CD8-positive, alpha-beta memory T cell (primary cell): ENCODE measurements around the gene SOCS7. TPM values are rescaled to one million over a fixed set of nuclear protein-coding genes. Genes with fewer than 3 reads are reported as not detected.
A peak's percentile ranks its signal among the peaks of the same experiment; 100 is the strongest.

ENCODE experiments used
- CTCF ChIA-PET: fragments of 350-600 bp; sonication (Branson Sonifier 250); formaldehyde crosslinking; loops from one replicate; lab custom pipeline; 2021; ENCODE audit warnings: antibody characterized with exemption; lab: Charles Lee
- POLR2A ChIA-PET: fragments of 350-600 bp; sonication (Branson Sonifier 250); formaldehyde crosslinking; loops from one replicate; lab custom pipeline; 2021; ENCODE audit warnings: antibody characterized with exemption; lab: Charles Lee
- DNase-seq, 5 donors: peaks; one replicate each; pipeline versions ENCODE4 v3.0.0 to v3.0.0-alpha.2; 2020 to 2022; ENCODE audit warnings: mixed read lengths in 1 of 5
- H3K27ac ChIP-seq: one replicate; pipeline ENCODE4 v1.7.0; 2013; ENCODE audit warnings: low read depth, mild to moderate bottlenecking, low read length, moderate library complexity
- H3K27me3 ChIP-seq: 2 replicates; pipeline ENCODE4 v1.7.0; 2013; ENCODE audit warnings: low read length, mild to moderate bottlenecking; ENCODE audit not compliant: insufficient read depth, poor library complexity, severe bottlenecking
- H3K36me3 ChIP-seq: 2 replicates; pipeline ENCODE4 v1.7.0; 2013; ENCODE audit warnings: mild to moderate bottlenecking, low read length, moderate library complexity; ENCODE audit not compliant: insufficient read depth
- H3K4me1 ChIP-seq: 2 replicates; pipeline ENCODE4 v1.7.0; 2013; ENCODE audit warnings: mild to moderate bottlenecking, low read length, moderate library complexity; ENCODE audit not compliant: insufficient read depth
- H3K4me3 ChIP-seq: 2 replicates; pipeline ENCODE4 v1.7.0; 2013; ENCODE audit warnings: mild to moderate bottlenecking, low read length
- H3K9me3 ChIP-seq: 2 replicates; pipeline ENCODE4 v1.7.0; 2013; ENCODE audit warnings: mild to moderate bottlenecking, low read length
- H3K27ac Mint-ChIP-seq, 8 donors: one replicate each; pipeline ENCODE4 v1.8.0; 2020 to 2021; ENCODE audit warnings: mixed read lengths in 8 of 8, mild to moderate bottlenecking in 6 of 8, inconsistent platforms in 3 of 8, moderate library complexity in 3 of 8
- H3K27me3 Mint-ChIP-seq, 2 donors: one replicate each; pipeline ENCODE4 v1.8.0; 2020 to 2021; ENCODE audit warnings: mixed read lengths in 2 of 2, mild to moderate bottlenecking in 1 of 2, moderate library complexity in 1 of 2
- H3K36me3 Mint-ChIP-seq, 3 donors: one replicate each; pipeline ENCODE4 v1.8.0; 2020 to 2021; ENCODE audit warnings: mixed read lengths in 3 of 3, inconsistent platforms in 1 of 3, mild to moderate bottlenecking in 1 of 3
- H3K4me1 Mint-ChIP-seq, 3 donors: one replicate each; pipeline ENCODE4 v1.8.0; 2020 to 2021; ENCODE audit warnings: mixed read lengths in 3 of 3, inconsistent platforms in 1 of 3, mild to moderate bottlenecking in 1 of 3
- H3K4me3 Mint-ChIP-seq, 7 donors: one replicate each; pipeline ENCODE4 v1.8.0; 2020 to 2021; ENCODE audit warnings: mixed read lengths in 7 of 7, mild to moderate bottlenecking in 6 of 7, moderate library complexity in 4 of 7, inconsistent platforms in 2 of 7
- H3K9me3 Mint-ChIP-seq, 5 donors: one replicate each; pipeline ENCODE4 v1.8.0; 2020 to 2022; ENCODE audit warnings: mixed read lengths in 5 of 5, mild to moderate bottlenecking in 3 of 5, moderate library complexity in 2 of 5, inconsistent platforms in 1 of 5
- polyA plus RNA-seq: library from polyadenylated mRNA; unstranded; fragments of 300-500 nt; fragmentation: Illumina TruSeq; gene quantifications from one replicate; pipeline ENCODE4 v1.2.3, GENCODE V29; 2021
- total RNA-seq, 2 experiments: library from RNA; stranded (reverse); gene quantifications; one replicate each; pipeline ENCODE4 v1.2.3, GENCODE V29; 2021

Gene SOCS7
- total and polyA plus RNA-seq, 3 experiments from 2014 or later, result 0.98 to 23.7 (median 22.0) TPM

DNA sequence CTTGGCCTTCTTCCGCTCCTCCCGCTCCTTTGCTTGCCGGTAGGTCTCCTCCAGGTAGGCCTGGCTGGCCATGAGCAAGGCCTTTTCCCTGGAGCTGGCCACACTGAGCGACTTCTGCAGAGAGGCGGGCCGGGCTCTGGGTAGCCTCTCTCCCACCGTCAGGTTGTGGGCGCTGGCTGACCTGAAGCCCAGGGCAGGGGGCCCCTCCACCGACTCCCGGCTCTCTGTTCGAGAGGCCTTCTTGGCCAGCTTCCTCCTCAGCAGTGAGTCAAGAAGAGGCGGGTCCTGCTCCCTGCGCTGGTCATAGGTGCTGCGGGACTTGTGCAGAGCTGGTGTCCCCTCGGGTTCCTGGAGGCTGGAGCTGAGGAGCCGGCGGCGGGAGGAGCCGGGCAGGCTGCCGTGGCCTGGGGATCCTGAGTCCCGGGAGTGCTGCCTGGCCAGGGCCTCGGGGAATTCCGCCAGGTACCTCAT is 20.7 kb upstream of the SOCS7 start:
- Mint-ChIP-seq H3K4me3 (no peak overlapping the region), H3K27ac (no peak overlapping the region), H3K27me3 (peaks cover 8 to 35% of the 10 kb centered on the region in 2 donors), H3K36me3 (no peaks in the 10 kb centered on the region), H3K4me1 (no peaks in the 10 kb centered on the region), H3K9me3 (peaks cover 0 to 1% (median 0%) of the 10 kb centered on the region in 5 donors)
- Histone ChIP-seq H3K9me3 (no peaks in the 10 kb centered on the region), H3K4me1 (no peaks in the 10 kb centered on the region), H3K36me3 (no peaks in the 10 kb centered on the region), H3K27ac (no peak overlapping the region), H3K4me3 (no peak overlapping the region), H3K27me3 (peaks cover 5% of the 10 kb centered on the region)
- ChIA-PET CTCF (interaction anchor here (1.2 to 1.6 kb wide), 2 partner anchors 8 to 15 kb away, joined by 3 read pairs; no protein-coding TSS in a partner anchor), POLR2A (no interaction called here)
- DNase-seq, result no peak

DNA sequence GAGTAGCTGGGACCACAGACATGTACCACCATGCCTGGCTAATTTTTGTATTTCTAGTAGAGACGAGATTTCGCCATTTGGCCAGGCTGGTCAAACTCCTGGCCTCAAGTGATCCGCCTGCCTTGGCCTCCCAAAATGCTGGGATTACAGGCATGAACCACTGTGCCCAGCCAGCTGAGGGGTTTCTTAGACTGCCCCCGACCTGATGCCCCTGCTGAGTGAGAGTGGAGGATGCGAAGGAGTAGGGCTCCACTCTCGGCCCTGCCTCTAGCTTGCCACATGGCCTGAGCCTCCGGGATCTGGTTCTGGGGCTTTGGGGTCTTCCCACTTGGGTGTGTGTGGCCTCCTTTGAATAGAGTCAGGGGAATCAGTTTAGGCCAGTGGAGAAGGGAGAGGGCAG is 18.9 kb upstream of the SOCS7 start:
- no peak overlapping the region for H3K4me3 ChIP-seq
- CTCF ChIA-PET, result interaction anchor here (1.4 to 1.9 kb wide), 2 partner anchors 10 to 82 kb away, joined by 5 to 6 read pairs; no protein-coding TSS in a partner anchor

DNA sequence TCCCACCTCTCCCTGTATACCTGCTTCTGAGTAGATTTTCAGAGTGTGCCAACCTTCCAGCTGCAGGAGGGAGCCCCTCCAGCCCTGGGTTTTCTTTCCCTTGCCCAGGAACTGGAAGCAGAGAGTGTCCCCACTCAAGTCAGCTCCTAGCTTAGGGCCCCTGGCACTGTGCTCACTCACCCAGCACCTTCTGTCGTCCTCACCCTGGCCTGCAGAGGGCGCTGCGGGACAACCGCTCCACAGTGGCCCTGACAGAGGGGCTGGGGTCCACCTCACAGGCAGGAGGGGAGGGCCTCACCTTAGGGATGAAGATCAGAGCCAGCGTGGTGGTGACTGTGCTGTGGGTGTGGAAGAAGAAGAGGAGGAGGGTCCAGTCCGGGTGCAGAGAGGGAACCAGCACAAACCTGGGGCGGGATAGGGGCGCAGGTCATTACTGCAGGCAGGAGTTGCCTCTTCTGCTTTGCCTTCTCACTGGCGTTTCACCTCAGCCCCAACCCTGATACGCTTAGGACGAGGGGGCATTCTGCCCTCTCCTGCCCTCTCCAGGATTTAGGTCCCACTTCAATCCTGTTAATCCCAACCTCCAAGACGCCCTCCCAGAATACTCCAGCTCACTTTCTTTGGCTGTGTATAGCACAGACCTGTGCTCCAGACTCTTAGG is 17.9 kb upstream of the SOCS7 start:
- ChIA-PET POLR2A (no interaction called here), CTCF (interaction anchor here (0.6 to 1.9 kb wide), 4 partner anchors 9 to 90 kb away, joined by 3 to 6 read pairs (median 4); no protein-coding TSS in a partner anchor)
- no peak overlapping the region for H3K27ac ChIP-seq
- H3K9me3 Mint-ChIP-seq, result peaks cover 0 to 1% (median 0%) of the 10 kb centered on the region in 5 donors
- H3K4me1 Mint-ChIP-seq, result no peaks in the 10 kb centered on the region
- H3K4me3 Mint-ChIP-seq, result no peak overlapping the region
- no peak overlapping the region for H3K27ac Mint-ChIP-seq
- no peaks in the 10 kb centered on the region for H3K4me1 ChIP-seq
- H3K4me3 ChIP-seq, result no peak overlapping the region
- H3K36me3 ChIP-seq, result no peaks in the 10 kb centered on the region
- peak in 3 of 5 donors; percentile 4 to 24 (median 18) for DNase-seq
- H3K9me3 ChIP-seq, result no peaks in the 10 kb centered on the region
- peaks cover 8 to 37% of the 10 kb centered on the region in 2 donors for H3K27me3 Mint-ChIP-seq
- H3K36me3 Mint-ChIP-seq, result no peaks in the 10 kb centered on the region
- peaks cover 5% of the 10 kb centered on the region for H3K27me3 ChIP-seq

More for the DNA sequence above, 18.9 kb upstream of the SOCS7 start:
- no peak overlapping the region for H3K27ac ChIP-seq
- peaks cover 0 to 1% (median 0%) of the 10 kb centered on the region in 5 donors for H3K9me3 Mint-ChIP-seq
- no peaks in the 10 kb centered on the region for H3K36me3 ChIP-seq
- H3K4me1 Mint-ChIP-seq, result no peaks in the 10 kb centered on the region
- POLR2A ChIA-PET, result no interaction called here
- H3K36me3 Mint-ChIP-seq, result no peaks in the 10 kb centered on the region
- no peaks in the 10 kb centered on the region for H3K9me3 ChIP-seq
- H3K27ac Mint-ChIP-seq, result no peak overlapping the region
- H3K4me1 ChIP-seq, result no peaks in the 10 kb centered on the region
- DNase-seq, result no peak
- peaks cover 5% of the 10 kb centered on the region for H3K27me3 ChIP-seq
- peaks cover 8 to 35% of the 10 kb centered on the region in 2 donors for H3K27me3 Mint-ChIP-seq
- H3K4me3 Mint-ChIP-seq, result no peak overlapping the region

DNA sequence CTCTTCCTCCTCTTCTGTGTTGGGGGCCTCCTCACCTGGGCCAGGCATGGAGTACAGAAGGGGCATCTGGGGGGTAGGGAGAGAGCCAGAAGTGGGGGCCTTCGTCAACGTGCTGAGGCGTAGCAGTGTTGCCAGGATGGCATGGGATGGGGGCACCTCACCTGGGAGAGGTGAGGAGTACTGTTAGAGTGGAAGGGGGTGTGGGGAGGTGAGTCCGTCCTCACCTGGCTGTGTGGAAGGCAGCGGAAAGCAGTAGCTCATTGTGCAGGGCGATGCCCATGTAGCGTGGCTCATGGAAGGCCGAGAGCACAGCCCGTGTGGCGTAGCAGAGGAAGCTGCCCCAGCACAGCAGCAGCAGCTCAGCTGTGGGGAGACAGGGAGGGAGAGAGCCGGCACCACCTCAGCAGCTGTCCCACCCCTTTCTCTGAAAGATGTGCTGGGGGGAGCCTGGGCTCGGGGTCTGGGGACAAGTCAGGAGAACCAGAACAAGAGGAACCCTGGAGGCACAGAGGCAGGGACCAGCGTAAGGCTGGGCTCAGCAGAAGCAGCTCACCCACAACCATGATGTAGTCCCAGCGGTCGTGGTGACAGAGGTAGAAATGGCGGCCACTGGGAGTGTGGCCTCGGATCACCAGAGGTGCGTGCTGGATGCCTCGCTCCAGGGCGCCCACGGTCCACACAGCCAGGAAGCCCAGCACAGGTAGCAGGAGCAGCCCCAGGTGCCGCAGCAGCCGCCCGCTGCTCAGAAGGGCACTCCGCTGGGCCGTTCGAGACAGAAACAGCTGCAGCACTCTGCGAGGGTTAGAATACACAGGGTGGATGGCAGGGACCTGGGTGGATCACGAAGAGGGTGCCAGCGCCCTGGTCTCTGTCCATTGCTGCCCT is 16.9 kb upstream of the SOCS7 start:
- Mint-ChIP-seq H3K4me1 (no peaks in the 10 kb centered on the region), H3K36me3 (no peaks in the 10 kb centered on the region), H3K27me3 (peaks cover 3 to 28% of the 10 kb centered on the region in 2 donors), H3K27ac (no peak overlapping the region), H3K9me3 (peaks cover 0 to 1% (median 0%) of the 10 kb centered on the region in 5 donors), H3K4me3 (no peak overlapping the region)
- ChIA-PET CTCF (interaction anchor here (1.0 to 1.9 kb wide), 2 partner anchors 15 to 80 kb away, joined by 3 to 5 read pairs; no protein-coding TSS in a partner anchor), POLR2A (no interaction called here)
- H3K9me3 ChIP-seq, result no peaks in the 10 kb centered on the region
- peaks cover 2% of the 10 kb centered on the region for H3K27me3 ChIP-seq
- no peak overlapping the region for H3K4me3 ChIP-seq
- H3K27ac ChIP-seq, result no peak overlapping the region
- H3K36me3 ChIP-seq, result no peaks in the 10 kb centered on the region
- DNase-seq, result no peak
- H3K4me1 ChIP-seq, result no peaks in the 10 kb centered on the region

DNA sequence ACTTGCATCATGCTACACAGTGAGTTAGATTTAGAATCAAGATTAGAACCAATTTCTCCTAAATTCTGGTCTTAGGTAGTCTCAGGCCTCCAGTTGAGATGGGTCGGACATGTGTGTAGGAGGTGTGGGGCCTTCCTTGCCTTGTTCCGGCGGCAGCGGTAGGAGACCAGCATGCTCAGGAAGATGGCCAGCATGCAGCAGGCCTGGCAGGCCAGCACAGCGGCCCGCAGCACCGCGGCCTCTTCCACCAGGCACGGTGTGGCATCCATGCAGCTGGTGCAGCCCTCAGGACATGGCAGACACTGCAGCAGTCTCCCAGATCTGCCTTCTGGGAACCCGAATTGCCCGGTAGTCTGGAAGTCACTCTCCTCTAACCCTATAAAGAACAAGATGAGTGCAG is 14.8 kb upstream of the SOCS7 start:
- Histone ChIP-seq H3K4me3 (no peak overlapping the region), H3K36me3 (no peaks in the 10 kb centered on the region), H3K27me3 (no peaks in the 10 kb centered on the region), H3K9me3 (no peaks in the 10 kb centered on the region), H3K27ac (no peak overlapping the region), H3K4me1 (no peaks in the 10 kb centered on the region)
- Mint-ChIP-seq H3K4me1 (no peaks in the 10 kb centered on the region), H3K27me3 (peaks cover 7 to 23% of the 10 kb centered on the region in 2 donors), H3K36me3 (no peaks in the 10 kb centered on the region), H3K9me3 (peaks cover 0 to 1% (median 0%) of the 10 kb centered on the region in 5 donors), H3K4me3 (no peak overlapping the region), H3K27ac (no peak overlapping the region)
- no peak for DNase-seq
- POLR2A ChIA-PET, result no interaction called here
- CTCF ChIA-PET, result no interaction called here

DNA sequence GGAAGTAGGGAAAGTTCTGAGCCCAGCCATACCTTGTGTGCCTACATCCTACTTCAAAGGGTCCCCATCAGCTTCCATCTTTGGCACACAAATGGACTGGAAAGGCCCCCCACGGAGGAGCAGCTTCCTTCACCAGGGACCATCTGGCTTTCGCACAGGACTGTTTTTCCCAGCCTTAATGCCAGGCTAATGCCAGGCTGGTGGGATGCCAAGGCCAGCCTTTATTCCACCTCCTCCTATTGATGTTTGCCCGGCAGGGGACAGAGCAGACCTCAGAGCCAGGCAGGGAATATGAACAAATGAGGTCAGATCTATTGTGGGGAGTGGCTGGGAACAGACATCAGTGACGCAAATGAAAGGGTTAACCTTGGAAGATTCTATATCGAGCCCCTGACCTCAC is 13.6 kb upstream of the SOCS7 start:
- no peaks in the 10 kb centered on the region for H3K36me3 ChIP-seq
- peaks cover 5 to 17% of the 10 kb centered on the region in 2 donors for H3K27me3 Mint-ChIP-seq
- no peak for DNase-seq
- POLR2A ChIA-PET, result no interaction called here
- CTCF ChIA-PET, result no interaction called here
- no peaks in the 10 kb centered on the region for H3K4me1 Mint-ChIP-seq
- no peaks in the 10 kb centered on the region for H3K27me3 ChIP-seq
- H3K9me3 ChIP-seq, result no peaks in the 10 kb centered on the region
- no peak overlapping the region for H3K27ac Mint-ChIP-seq
- H3K27ac ChIP-seq, result no peak overlapping the region
- H3K4me3 ChIP-seq, result no peak overlapping the region
- H3K4me3 Mint-ChIP-seq, result no peak overlapping the region
- H3K36me3 Mint-ChIP-seq, result no peaks in the 10 kb centered on the region
- peaks cover 0 to 1% (median 0%) of the 10 kb centered on the region in 5 donors for H3K9me3 Mint-ChIP-seq
- no peaks in the 10 kb centered on the region for H3K4me1 ChIP-seq

DNA sequence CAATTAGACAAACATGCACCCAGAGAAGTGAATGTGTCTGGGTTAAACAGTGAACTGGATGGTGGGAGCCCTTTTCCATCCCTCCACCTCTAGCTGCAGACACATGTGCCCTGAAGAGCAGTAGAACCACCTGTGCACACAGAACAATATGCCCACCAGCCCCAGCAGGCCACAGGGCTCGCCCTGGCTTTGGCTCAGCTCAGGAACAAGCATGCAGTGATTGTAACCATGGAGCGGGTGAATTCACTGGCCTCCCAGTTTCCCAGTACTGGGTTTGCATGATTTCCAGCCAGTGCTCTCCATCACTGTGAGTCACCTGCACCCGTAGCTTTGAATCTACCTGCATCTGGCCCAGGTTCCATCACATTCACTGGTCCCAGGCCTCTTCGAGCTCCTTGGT is 13.1 kb upstream of the SOCS7 start:
- no peak for DNase-seq
- POLR2A ChIA-PET, result no interaction called here

More for the DNA sequence above, 13.1 kb upstream of the SOCS7 start:
- Histone ChIP-seq H3K4me1 (no peaks in the 10 kb centered on the region), H3K9me3 (no peaks in the 10 kb centered on the region), H3K36me3 (no peaks in the 10 kb centered on the region), H3K27ac (no peak overlapping the region), H3K4me3 (no peak overlapping the region), H3K27me3 (no peaks in the 10 kb centered on the region)
- Mint-ChIP-seq H3K9me3 (peaks cover 0 to under 1% (median 0%) of the 10 kb centered on the region in 5 donors), H3K4me1 (no peaks in the 10 kb centered on the region), H3K4me3 (no peak overlapping the region), H3K36me3 (no peaks in the 10 kb centered on the region), H3K27ac (no peak overlapping the region), H3K27me3 (peaks cover 5 to 14% of the 10 kb centered on the region in 2 donors)
- CTCF ChIA-PET, result interaction anchor here (1.3 kb wide), 1 partner anchor 11 kb away, joined by 5 read pairs; no protein-coding TSS in a partner anchor
